Memory B cell (primary cell): ENCODE measurements around the gene KCNMA1.
A peak's percentile ranks its signal among the peaks of the same experiment; 100 is the strongest.

Experiments used
- ATAC-seq: fragments of 150-1000 bp; cut with Tn5 transposase; 2 replicates; pipeline ENCODE4 v1.10.0; 2021; ENCODE audit warnings: low read depth, mild to moderate bottlenecking, moderate library complexity
- DNase-seq, 2 donors: peaks; one replicate each; pipeline ENCODE4 v3.0.0; 2022; ENCODE audit warnings: low spot score in 2 of 2
- H3K27ac Mint-ChIP-seq: one replicate; pipeline ENCODE4 v1.8.0; 2022; ENCODE audit warnings: mild to moderate bottlenecking, moderate library complexity, mixed read lengths
- H3K27me3 Mint-ChIP-seq: one replicate; pipeline ENCODE4 v1.8.0; 2022; ENCODE audit warnings: mixed read lengths
- H3K36me3 Mint-ChIP-seq: one replicate; pipeline ENCODE4 v1.8.0; 2022; ENCODE audit warnings: mild to moderate bottlenecking, mixed read lengths
- H3K4me1 Mint-ChIP-seq: one replicate; pipeline ENCODE4 v1.8.0; 2022; ENCODE audit warnings: mixed read lengths
- H3K4me3 Mint-ChIP-seq: one replicate; pipeline ENCODE4 v1.8.0; 2022; ENCODE audit warnings: mild to moderate bottlenecking, moderate library complexity, mixed read lengths
- H3K9me3 Mint-ChIP-seq: one replicate; pipeline ENCODE4 v1.8.0; 2022; ENCODE audit warnings: mixed read lengths

The KCNMA1 gene

DNA sequence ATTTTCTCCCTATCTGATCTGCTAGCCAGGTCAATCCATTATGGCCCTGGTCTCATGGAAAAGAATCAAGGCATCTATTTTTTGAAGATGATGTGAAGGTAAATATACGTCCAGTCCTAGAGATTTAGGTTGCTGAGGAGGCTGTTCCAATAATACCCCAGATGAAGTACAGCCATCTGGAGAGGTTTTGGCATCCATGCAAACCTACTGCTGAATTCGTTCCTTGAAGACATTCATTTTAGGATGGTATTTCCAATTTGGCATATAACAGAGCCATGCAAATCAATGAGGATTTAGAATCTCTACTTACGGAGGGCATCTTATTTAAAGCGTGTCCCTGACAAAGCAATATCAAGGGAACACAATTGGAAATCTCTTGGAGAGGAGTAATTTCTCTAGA lies 465.5 kb downstream of the KCNMA1 start:
- ATAC-seq = no peak
- no peak overlapping the region for H3K27ac Mint-ChIP-seq

DNA sequence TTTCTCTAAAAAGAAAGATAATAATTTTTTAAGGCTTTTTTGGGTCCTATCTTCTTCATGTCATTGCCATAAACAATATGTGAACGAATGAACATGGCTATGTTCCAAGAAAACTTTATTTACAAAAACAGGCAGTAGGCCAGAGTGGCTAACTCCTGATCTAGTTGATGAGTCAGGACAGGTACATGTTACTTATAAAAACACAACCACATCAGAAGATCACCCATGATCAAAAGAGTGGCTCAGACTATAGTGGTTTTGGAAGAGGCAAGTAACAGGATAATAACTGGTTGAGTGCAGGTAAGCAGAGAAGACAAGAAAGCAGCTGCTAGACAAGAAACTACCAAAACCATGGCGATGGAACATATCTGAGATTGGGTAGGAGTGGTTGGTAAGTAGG lies 468.7 kb downstream of the KCNMA1 start:
- peaks cover 4% of the 10 kb centered on the region for H3K27me3 Mint-ChIP-seq
- H3K27ac Mint-ChIP-seq = no peak overlapping the region
- peaks cover 4% of the 10 kb centered on the region for H3K4me1 Mint-ChIP-seq
- H3K4me3 Mint-ChIP-seq = no peak overlapping the region
- H3K36me3 Mint-ChIP-seq = no peaks in the 10 kb centered on the region
- H3K9me3 Mint-ChIP-seq = no peaks in the 10 kb centered on the region
- DNase-seq = no peak
- no peak for ATAC-seq

More for the DNA sequence above, 465.5 kb downstream of the KCNMA1 start:
- Mint-ChIP-seq H3K4me3 (no peak overlapping the region), H3K36me3 (no peaks in the 10 kb centered on the region), H3K9me3 (no peaks in the 10 kb centered on the region), H3K27me3 (peaks cover 3% of the 10 kb centered on the region), H3K4me1 (peaks cover 3% of the 10 kb centered on the region)
- no peak for DNase-seq

DNA sequence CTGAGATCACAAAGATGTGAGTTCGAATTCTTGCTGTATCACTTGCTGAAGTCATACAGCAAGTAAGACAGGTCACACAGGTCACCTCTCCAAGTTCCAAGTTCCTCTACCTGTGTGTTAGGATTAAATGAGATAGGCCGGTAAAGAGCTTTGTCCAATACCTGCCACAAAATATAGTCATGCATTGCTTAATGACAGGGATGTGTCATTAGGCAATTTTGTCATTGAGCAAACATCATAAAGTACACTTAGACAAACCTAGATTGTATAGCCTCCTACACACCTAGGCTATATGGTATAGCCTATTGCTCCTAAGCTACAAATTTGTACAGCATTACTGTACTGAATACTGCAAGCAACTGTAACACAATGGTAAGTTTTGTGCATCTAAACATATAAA lies 469.4 kb downstream of the KCNMA1 start:
- Mint-ChIP-seq H3K4me3 (no peak overlapping the region), H3K27ac (no peak overlapping the region), H3K9me3 (no peaks in the 10 kb centered on the region), H3K27me3 (peaks cover 5% of the 10 kb centered on the region), H3K4me1 (peaks cover 4% of the 10 kb centered on the region), H3K36me3 (no peaks in the 10 kb centered on the region)
- ATAC-seq (no peak), DNase-seq (no peak)

DNA sequence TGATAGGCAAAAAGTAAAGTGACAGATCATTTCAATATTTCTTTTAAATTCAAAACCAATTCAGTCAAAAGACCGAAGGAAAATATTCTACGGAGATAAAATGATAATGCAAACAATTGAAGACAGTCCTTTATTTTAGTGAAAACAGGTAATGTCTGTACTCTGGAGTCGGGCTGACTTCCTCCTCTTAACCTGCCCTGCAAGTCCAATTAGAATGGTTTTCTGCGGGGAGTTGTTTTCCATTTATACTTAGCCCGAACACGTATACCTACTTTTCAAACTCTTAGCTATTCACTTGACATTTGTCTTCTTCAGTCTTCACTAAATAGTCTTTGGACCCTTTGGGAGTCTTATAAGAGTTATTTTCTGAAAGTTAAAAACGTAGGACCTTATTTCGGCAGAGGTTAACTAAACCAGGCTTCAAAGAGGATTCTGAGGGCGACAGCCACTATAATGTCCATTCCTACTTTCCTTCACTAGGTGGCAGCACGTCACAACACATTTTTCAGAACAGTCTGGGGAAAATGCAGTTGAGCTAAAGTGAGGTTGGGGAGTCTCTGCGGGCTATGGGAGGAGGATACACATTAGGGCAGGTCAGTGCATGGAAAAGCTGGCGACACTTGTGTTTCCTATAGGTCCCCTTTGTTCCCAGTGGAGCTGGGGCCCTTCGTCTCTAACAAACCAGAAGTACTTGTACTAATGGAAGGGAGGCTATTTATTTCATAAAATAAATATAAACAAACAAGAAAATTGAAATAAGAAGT lies 472.0 kb downstream of the KCNMA1 start:
- no peaks in the 10 kb centered on the region for H3K36me3 Mint-ChIP-seq
- peak; percentile 64 for ATAC-seq
- H3K27me3 Mint-ChIP-seq = peaks cover 5% of the 10 kb centered on the region
- H3K27ac Mint-ChIP-seq = no peak overlapping the region
- H3K9me3 Mint-ChIP-seq = no peaks in the 10 kb centered on the region
- peak overlapping the region; percentile 54 for H3K4me3 Mint-ChIP-seq
- peak; percentile 30 to 32 for DNase-seq
- peaks cover 4% of the 10 kb centered on the region for H3K4me1 Mint-ChIP-seq

DNA sequence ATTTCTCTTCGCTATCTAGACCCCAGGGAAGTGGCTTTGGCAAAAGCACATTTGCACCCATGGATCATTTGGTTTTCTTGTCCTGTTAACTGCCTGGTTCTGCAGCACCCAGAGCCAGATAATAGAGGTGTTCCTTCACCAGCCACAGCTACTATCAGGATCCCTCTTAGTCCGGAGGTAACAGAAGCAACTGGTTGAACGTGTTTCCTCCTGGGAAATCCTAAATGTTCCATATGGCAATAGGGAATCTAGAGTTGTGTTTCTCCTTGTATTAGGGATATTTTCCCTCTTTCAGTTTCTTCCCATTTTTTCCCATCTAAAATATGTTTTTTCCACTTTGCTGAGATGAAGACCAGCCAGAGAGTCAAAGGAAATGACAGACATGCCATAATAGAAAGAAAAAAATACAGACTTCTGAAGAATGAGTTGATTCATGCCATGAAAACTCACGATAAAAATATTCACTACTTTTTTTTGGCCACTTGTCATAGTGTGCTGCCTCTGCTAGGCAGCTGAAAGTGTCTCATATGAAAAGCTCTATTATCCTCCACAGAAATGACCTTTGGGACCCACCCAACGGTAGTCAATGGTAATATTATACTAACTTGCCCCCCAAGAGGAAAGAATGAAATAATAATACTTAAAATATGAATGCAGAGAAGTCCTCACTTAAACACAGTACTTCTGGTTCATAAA lies 472.8 kb downstream of the KCNMA1 start:
- Mint-ChIP-seq H3K27me3 (peaks cover 5% of the 10 kb centered on the region), H3K4me3 (no peak overlapping the region), H3K27ac (no peak overlapping the region)

DNA sequence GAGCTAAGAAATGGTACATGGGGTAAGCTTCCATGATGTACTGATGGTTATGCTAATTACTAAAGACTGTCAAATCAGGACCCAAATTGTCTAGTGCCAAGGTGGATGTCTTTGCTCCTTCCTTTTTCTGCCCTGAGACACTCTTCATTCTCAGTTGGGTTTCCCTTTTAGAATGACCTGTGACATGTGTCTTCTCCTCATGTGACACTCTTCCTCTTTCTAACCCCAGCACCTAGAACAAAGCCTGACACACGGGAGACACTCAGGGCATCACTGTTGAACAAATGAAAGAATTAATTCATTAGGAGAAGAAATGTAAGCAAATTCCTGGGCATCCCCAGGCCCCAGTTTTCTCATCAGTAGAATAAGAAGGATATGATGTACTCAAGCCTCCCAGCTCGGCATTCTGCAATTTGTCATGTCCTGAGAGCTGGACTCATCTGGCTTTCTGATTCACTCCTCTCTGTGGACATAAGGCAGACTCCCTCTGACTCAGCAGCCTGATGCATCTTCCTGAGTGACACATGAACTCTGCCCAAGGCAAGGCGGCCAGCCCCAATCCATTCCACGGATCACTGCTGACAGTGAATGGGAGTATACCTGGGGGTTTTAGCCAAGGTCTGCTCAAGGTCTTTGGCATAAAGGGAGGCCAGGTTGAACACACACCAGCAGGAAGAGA lies 473.8 kb downstream of the KCNMA1 start:
- peaks cover 5% of the 10 kb centered on the region for H3K27me3 Mint-ChIP-seq
- ATAC-seq (no peak), DNase-seq (no peak)
- H3K9me3 Mint-ChIP-seq = no peaks in the 10 kb centered on the region
- H3K27ac Mint-ChIP-seq = no peak overlapping the region
- peaks cover 4% of the 10 kb centered on the region for H3K4me1 Mint-ChIP-seq
- no peaks in the 10 kb centered on the region for H3K36me3 Mint-ChIP-seq
- no peak overlapping the region for H3K4me3 Mint-ChIP-seq

More for the DNA sequence above, 472.8 kb downstream of the KCNMA1 start:
- DNase-seq (no peak), ATAC-seq (no peak)
- Mint-ChIP-seq H3K4me1 (peaks cover 4% of the 10 kb centered on the region), H3K36me3 (no peaks in the 10 kb centered on the region), H3K9me3 (no peaks in the 10 kb centered on the region)

DNA sequence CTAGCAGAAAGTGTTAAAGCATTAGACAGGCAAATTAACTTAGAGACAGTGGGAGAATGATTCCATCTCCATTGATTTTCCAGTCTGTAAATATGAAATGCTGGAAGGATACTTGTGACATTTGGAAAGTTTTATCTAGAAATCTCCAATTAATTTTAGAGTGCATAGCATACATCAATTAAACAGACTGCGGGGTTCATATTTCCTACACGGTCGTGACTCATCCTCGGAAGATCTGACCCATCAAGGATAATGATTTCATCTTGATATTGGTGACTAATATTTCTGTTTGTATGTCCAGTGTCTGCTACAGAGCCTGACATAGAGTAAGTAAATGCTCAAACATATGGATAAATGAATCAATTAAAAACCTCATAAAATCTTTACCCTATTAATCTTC lies 474.9 kb downstream of the KCNMA1 start:
- DNase-seq = no peak
- Mint-ChIP-seq H3K36me3 (no peaks in the 10 kb centered on the region), H3K9me3 (no peaks in the 10 kb centered on the region), H3K27me3 (peaks cover 5% of the 10 kb centered on the region), H3K4me1 (peaks cover 4% of the 10 kb centered on the region), H3K27ac (no peak overlapping the region), H3K4me3 (no peak overlapping the region)
- no peak for ATAC-seq

DNA sequence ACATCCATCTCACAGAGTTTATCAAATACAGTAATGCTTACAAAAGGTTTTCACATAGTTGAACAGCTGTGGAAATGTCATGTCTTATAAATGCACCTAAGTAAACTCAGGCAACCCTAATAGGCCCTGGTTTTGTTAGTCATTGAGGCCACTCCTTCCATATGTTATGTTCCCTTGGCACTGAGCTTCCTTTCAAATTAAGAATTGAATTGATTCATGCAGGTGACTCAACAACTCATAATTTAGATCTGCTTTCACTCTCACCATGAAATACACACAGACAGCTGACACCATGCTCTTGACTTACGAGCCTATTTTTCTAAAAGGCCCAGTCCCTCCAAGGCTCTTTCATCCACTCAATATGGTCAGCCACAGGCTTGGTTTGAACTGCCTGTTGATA lies 476.9 kb downstream of the KCNMA1 start:
- no peaks in the 10 kb centered on the region for H3K36me3 Mint-ChIP-seq
- DNase-seq (no peak), ATAC-seq (no peak)
- H3K27ac Mint-ChIP-seq = no peak overlapping the region
- H3K9me3 Mint-ChIP-seq = no peaks in the 10 kb centered on the region
- peaks cover 4% of the 10 kb centered on the region for H3K27me3 Mint-ChIP-seq
- no peak overlapping the region for H3K4me3 Mint-ChIP-seq
- peaks cover 2% of the 10 kb centered on the region for H3K4me1 Mint-ChIP-seq

DNA sequence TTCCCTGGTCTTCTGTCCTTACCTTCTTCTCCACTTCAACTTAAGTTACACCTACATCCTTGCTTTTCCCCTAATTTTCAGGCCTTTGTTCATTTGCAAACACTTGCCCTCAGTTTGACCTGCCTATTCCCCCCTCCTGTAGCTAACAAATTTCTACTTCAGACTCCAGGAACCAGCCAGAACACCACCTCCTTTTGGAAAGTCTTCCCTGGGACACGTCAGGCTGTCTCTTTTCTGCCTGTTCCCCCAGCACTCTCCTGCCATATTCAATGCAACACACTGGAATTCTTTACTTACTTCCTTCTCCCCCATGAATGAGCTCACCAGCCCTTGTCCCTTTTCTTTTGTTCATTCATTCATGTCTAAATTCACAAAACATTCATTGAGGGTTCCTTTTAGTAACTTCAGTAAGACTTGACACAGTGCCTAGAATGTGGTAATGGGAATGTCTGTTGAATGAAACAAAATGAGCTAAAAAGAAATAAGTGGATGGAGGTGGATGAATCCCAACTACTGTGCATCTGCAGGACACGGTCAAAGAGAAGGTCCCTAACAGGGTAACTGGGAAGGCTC lies 478.0 kb downstream of the KCNMA1 start:
- Mint-ChIP-seq H3K4me3 (no peak overlapping the region), H3K9me3 (no peaks in the 10 kb centered on the region), H3K27me3 (peaks cover 4% of the 10 kb centered on the region), H3K4me1 (no peaks in the 10 kb centered on the region), H3K27ac (no peak overlapping the region), H3K36me3 (no peaks in the 10 kb centered on the region)
- no peak for ATAC-seq
- no peak for DNase-seq

DNA sequence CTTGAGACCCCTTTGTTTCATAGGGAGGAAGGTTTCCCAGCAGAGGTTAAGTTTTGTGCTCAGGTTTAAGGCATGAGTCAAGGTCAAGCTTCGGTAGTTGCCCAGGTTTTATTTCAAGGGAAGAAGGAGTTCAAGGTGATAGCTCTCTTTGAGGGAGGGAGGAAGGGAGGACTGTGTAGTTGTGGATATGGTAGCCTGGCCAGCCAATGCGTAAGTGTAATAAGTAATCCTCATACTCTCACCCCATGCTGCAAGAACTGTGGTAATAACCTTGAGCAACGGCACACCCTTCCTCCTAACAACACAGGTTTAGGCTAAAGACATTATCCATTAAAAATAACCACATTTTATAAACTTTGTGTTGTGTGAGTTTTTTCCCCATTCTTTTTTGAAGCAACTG lies 478.9 kb downstream of the KCNMA1 start:
- H3K27me3 Mint-ChIP-seq = peaks cover 2% of the 10 kb centered on the region
- ATAC-seq = no peak

DNA sequence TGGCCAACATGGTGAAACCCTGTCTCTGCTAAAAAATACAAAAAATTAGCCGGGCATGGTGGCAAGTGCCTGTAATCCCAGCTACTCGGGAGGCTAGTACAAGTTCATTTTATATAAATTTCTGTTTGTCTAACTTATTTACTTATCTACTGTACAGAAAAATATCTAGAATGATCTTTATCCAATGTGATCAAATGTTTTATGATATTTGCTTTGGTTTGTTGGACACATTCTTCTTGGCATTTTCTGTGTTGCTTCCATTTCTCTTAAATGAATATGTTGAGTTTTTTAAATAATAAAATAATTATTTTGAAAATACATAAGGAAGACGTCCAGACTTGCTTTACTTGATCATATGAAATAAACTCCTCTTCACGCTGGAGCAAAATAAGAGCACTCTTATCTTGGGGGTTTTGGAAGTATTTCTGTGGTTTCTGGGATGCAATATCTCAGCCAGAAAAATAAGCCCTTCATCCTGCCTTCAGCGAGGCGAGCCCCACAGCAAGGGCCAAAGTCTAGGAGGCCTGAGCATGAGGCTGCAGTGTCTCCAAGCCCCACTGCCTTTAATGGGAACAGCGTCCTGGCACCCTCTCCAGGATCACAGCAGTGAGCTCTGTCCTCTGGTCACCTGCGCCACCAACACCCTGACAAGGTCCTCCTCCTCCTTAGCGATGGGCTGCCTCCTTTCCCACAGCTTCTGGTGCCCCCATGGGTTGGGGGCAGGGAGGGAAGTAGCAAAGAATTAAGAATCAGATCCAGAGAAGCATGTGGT lies 480.2 kb downstream of the KCNMA1 start:
- Mint-ChIP-seq H3K27ac (no peak overlapping the region), H3K27me3 (peaks cover 2% of the 10 kb centered on the region), H3K36me3 (no peaks in the 10 kb centered on the region), H3K4me3 (no peak overlapping the region), H3K4me1 (no peaks in the 10 kb centered on the region), H3K9me3 (no peaks in the 10 kb centered on the region)
- ATAC-seq (no peak), DNase-seq (no peak)

More for the DNA sequence above, 478.9 kb downstream of the KCNMA1 start:
- H3K36me3 Mint-ChIP-seq = no peaks in the 10 kb centered on the region
- no peak overlapping the region for H3K4me3 Mint-ChIP-seq
- H3K9me3 Mint-ChIP-seq = no peaks in the 10 kb centered on the region
- H3K27ac Mint-ChIP-seq = no peak overlapping the region
- no peak for DNase-seq
- no peaks in the 10 kb centered on the region for H3K4me1 Mint-ChIP-seq

DNA sequence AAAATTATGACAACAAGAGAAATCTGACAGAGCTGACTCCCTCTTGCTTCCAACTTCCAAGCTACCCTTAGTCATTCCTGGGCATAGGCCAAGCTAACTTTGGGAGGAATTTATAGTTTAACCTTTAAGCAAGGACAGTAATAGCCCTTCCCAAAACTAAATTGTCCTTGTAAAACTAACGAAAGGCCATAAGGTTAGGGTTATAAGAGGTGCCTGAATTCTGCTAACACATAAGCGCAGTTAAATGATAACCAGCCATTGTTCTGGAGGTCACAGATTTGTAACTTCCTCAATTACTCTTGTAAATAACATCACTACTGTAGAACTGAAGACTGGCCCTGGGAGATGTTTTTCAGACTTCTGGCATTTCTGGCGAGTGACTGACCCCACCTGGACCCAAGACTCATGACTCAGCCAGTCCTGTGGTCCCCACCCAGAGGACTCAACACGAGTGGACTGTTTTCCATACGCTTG lies 481.2 kb downstream of the KCNMA1 start:
- no peak overlapping the region for H3K27ac Mint-ChIP-seq
- H3K4me1 Mint-ChIP-seq = no peaks in the 10 kb centered on the region
- no peak for ATAC-seq
- H3K36me3 Mint-ChIP-seq = no peaks in the 10 kb centered on the region
- H3K9me3 Mint-ChIP-seq = no peaks in the 10 kb centered on the region
- peaks cover 4% of the 10 kb centered on the region for H3K27me3 Mint-ChIP-seq
- H3K4me3 Mint-ChIP-seq = no peak overlapping the region
- DNase-seq = no peak

DNA sequence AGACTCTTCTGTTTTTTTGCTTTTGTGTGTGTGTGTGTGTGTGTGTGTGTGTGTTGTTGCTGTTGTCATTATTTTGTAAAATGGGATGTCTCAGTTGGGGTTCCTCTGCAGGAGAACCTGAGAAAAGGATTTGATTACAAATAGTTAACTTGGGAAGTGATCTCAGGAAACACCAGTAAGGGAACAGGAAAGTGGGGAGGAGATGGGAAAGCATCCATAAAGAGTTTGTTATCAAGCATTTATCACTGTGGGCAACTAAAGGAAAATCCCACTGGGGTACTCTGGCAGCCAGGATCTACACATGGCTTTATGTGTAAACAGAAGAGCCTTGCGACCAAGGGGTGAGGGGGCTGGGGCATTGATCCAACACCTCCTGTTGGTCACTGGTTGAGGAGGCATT lies 485.4 kb downstream of the KCNMA1 start:
- ATAC-seq (no peak), DNase-seq (no peak)
- Mint-ChIP-seq H3K27ac (no peak overlapping the region), H3K27me3 (peaks cover 2% of the 10 kb centered on the region), H3K36me3 (no peaks in the 10 kb centered on the region), H3K4me1 (no peaks in the 10 kb centered on the region), H3K9me3 (no peaks in the 10 kb centered on the region), H3K4me3 (no peak overlapping the region)
